ENCODE measurements around the gene FCMR. TPM values are rescaled to one million over a fixed set of nuclear protein-coding genes. Genes with fewer than 3 reads are reported as not detected.

FCMR gene
- total RNA-seq, 2 donors from 2014 or later = 1.3 to 5.0 TPM

DNA sequence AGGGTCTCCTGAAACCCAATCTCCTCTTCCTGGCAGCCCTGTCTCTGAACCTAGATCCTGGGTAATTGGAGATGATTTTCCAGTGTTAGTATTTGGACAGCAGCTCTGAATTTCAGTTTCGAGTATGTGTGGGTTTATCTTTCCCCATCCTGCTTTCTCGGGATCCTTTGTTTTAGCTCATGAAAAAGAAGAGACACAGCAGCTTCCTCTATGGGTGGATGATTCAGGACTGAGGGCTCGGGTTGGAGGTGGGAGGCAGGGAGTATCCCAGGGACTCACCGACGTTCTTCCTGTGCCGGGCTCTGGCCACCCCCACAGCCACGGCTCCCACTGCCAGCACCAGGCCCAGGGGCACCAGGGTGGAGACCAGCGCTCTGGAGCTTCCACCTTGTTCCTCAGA, 10.4 kb upstream of the FCMR start:
- no peak overlapping the region for H3K4me3 ChIP-seq
- H3K27me3 ChIP-seq = no peaks in the 10 kb centered on the region
- no peaks in the 10 kb centered on the region for H3K36me3 ChIP-seq
- DNase-seq (ENCODE audit: low spot score) = no peak
- H3K9me3 ChIP-seq = no peaks in the 10 kb centered on the region
- no peak overlapping the region for H3K27ac ChIP-seq
- H3K4me1 ChIP-seq = no peaks in the 10 kb centered on the region
- TF ChIP-seq, protein P1, sequence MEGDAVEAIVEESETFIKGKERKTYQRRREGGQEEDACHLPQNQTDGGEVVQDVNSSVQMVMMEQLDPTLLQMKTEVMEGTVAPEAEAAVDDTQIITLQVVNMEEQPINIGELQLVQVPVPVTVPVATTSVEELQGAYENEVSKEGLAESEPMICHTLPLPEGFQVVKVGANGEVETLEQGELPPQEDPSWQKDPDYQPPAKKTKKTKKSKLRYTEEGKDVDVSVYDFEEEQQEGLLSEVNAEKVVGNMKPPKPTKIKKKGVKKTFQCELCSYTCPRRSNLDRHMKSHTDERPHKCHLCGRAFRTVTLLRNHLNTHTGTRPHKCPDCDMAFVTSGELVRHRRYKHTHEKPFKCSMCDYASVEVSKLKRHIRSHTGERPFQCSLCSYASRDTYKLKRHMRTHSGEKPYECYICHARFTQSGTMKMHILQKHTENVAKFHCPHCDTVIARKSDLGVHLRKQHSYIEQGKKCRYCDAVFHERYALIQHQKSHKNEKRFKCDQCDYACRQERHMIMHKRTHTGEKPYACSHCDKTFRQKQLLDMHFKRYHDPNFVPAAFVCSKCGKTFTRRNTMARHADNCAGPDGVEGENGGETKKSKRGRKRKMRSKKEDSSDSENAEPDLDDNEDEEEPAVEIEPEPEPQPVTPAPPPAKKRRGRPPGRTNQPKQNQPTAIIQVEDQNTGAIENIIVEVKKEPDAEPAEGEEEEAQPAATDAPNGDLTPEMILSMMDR (IDR thresholded peaks at IDR 0.05) = no peak

DNA sequence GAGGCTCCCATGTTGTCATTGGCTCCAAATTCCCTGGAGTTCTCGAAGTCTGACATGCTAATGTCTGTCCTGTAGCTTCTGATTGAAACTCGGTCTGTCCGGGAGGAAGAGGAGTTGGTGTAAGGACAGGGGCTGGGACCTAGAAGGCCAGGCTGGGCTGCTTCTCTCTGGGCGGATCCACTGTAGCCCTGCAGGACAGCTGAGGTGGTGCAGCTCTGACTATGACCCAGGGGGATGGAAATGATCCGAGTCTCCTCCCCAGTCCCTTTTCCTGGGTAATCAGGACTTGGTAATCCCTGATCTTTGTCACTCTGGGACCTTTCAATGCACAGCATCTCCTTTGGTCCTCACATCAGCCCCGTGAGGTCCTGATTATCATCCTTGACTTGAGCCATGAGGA, 10.0 kb upstream of the FCMR start:
- Histone ChIP-seq H3K4me3 (no peak overlapping the region), H3K27me3 (no peaks in the 10 kb centered on the region), H3K36me3 (no peaks in the 10 kb centered on the region), H3K27ac (no peak overlapping the region), H3K9me3 (no peaks in the 10 kb centered on the region), H3K4me1 (no peaks in the 10 kb centered on the region)
- DNase-seq (ENCODE audit: low spot score) = no peak
- TF ChIP-seq, protein P1 (IDR thresholded peaks at IDR 0.05) = no peak

DNA sequence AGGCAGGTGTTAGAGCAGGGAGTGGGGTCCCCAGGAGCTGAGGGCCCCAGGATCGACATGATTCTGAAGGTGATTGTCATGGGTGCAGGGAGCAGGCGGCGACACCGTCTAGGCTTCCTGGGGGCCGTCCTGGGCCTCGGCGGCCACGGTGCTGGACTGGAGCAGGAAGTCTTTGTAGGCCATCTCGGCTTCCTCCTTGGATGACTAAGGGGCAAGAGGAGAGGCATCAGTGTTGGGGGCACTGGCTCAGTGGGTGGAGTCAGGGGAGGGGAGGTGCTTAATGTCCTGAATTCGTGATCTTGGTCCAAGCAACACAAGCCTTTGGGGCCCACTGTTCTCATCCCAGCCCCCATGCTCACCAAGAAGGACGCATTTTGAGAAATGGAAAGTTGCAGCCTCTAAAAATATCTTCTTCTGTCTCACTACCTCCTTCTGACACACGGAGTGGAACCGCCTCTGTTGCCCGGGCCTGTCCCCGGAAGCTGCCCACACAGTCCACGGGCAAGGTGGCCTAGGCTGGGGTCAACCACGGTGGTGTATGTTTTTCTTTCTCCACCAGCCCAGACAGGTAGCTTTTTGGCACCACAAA, 8.6 kb upstream of the FCMR start:
- Histone ChIP-seq H3K4me1 (no peaks in the 10 kb centered on the region), H3K27ac (no peak overlapping the region), H3K27me3 (no peaks in the 10 kb centered on the region), H3K4me3 (no peak overlapping the region), H3K36me3 (no peaks in the 10 kb centered on the region), H3K9me3 (no peaks in the 10 kb centered on the region)
- no peak for DNase-seq (ENCODE audit: low spot score)
- TF ChIP-seq, protein P1 (IDR thresholded peaks at IDR 0.05) = no peak

DNA sequence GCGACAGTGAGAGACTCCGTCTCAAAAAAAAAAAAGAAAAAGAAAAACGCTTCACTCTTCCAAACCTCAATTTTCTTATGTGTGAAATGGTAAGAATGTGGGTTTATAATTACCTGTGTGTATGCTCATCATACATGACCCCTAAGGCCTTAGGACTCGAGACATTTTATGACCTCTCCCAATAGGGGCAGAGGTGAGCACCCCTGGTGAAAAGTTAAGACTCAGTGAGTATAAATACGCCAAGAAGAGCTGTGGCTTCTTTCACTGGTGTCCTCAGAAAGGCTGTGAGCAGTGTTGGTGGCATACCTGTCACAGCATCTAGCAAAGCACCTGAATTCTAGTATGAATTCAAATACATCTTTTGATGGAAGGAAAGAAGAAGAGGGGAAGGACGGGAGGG, 7.8 kb upstream of the FCMR start:
- H3K9me3 ChIP-seq = no peaks in the 10 kb centered on the region

DNA sequence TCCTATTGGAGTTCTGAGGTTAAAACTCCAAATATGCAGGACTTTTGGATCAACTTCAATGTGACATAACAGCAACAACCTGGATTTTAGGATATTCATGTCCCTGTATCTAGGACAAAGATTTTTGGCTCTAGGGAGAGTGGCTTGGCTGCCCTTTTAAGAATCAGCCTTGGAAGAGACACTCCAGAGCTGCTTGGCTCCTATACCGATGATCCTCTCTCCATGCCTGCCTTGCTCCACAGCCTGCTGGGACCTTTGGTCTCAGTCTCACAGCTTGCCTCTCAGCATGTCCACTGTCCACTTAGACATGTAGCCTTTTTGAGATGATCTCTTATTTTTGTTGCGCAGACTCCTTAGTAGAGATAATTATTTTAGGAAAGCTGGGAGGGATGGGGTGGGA, 4.5 kb upstream of the FCMR start:
- TF ChIP-seq, protein P1 (IDR thresholded peaks at IDR 0.05) = no peak
- Histone ChIP-seq H3K9me3 (no peaks in the 10 kb centered on the region), H3K4me1 (peaks cover 0 to 4% of the 10 kb centered on the region in 2 donors), H3K27me3 (no peaks in the 10 kb centered on the region), H3K4me3 (no peak overlapping the region), H3K27ac (no peak overlapping the region), H3K36me3 (no peaks in the 10 kb centered on the region)
- DNase-seq (ENCODE audit: low spot score) = no peak

More for the DNA sequence above, 7.8 kb upstream of the FCMR start:
- DNase-seq (ENCODE audit: low spot score) = no peak
- H3K36me3 ChIP-seq = no peaks in the 10 kb centered on the region
- no peak overlapping the region for H3K4me3 ChIP-seq
- no peaks in the 10 kb centered on the region for H3K27me3 ChIP-seq
- TF ChIP-seq, protein P1 (IDR thresholded peaks at IDR 0.05) = no peak
- H3K4me1 ChIP-seq = no peaks in the 10 kb centered on the region
- no peak overlapping the region for H3K27ac ChIP-seq

DNA sequence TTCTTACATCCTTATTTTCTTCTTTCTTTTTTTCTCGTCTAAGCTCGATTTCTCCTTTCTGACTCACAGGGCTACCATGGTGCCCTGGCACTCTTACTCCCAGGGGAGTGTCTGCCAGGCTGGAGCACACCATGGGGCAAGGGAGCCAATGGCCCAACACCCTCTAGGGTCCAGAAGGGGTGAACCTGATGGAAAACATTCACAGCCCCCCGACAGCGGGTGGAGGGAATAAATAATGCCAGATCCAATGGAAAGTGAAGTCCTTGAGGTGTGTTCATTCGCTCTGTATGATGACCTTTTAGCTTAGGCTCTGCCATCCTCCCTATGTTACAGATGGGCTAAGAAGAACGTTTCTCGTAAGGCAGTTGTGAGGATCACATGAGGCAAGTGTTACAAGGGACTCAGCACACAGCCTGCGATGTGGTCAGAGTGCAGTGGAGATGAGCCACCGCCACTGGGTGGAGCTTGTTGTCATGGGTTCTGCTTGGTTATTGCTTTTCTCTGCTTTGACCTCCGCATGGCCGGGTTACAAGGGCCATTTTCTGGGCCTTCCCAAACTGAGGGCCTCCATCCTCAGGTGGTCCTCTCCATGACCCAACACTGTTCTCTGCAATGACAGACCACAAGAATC, 3.5 kb upstream of the FCMR start:
- no peaks in the 10 kb centered on the region for H3K36me3 ChIP-seq
- H3K4me1 ChIP-seq = peaks cover 0 to 4% of the 10 kb centered on the region in 2 donors
- no peak for DNase-seq (ENCODE audit: low spot score)
- H3K27ac ChIP-seq = no peak overlapping the region
- no peaks in the 10 kb centered on the region for H3K9me3 ChIP-seq
- H3K4me3 ChIP-seq = no peak overlapping the region
- H3K27me3 ChIP-seq = no peaks in the 10 kb centered on the region
- TF ChIP-seq, protein P1 (IDR thresholded peaks at IDR 0.05) = no peak

Measured in right atrium auricular region (tissue), 2 donors.